Measurements from ENCODE around the gene KRT27. TPM values are rescaled to one million over a fixed set of nuclear protein-coding genes. Genes with fewer than 3 reads are reported as not detected.
"Not testable (repeated sequence)": the region's sequence is repeated elsewhere in the genome, so short reads cannot be mapped to it uniquely, and the experiment has no call there.

Gene KRT27
- total RNA-seq, 2 experiments from 2014 or later = not detected

GRCh38 chr17:40753804-40754203, 28.5 kb downstream of the KRT27 start:
- no peak overlapping the region for H3K4me3 Mint-ChIP-seq
- CTCF ChIA-PET = interaction anchor here (0.6 to 1.7 kb wide), 3 partner anchors 9 to 1053 kb away, joined by 3 to 4 read pairs (median 3); no protein-coding TSS in a partner anchor
- DNase-seq = no peak
- POLR2A ChIA-PET = interaction anchor here (0.6 to 1.1 kb wide), 2 partner anchors 15 to 129 kb away, joined by 3 read pairs; no protein-coding TSS in a partner anchor
- no peak for ATAC-seq
- H3K9me3 Mint-ChIP-seq (ENCODE audit: low read depth) = peaks cover 5% of the 10 kb centered on the region
- intact Hi-C loops (cut with DNase I, micrococcal nuclease) = no loop called here
- H3K4me1 Mint-ChIP-seq = no peaks in the 10 kb centered on the region
- peaks cover 26% of the 10 kb centered on the region for H3K27me3 Mint-ChIP-seq
- H3K36me3 Mint-ChIP-seq (ENCODE audit: low read depth) = no peaks in the 10 kb centered on the region
- H3K27ac Mint-ChIP-seq = no peak overlapping the region

DNA sequence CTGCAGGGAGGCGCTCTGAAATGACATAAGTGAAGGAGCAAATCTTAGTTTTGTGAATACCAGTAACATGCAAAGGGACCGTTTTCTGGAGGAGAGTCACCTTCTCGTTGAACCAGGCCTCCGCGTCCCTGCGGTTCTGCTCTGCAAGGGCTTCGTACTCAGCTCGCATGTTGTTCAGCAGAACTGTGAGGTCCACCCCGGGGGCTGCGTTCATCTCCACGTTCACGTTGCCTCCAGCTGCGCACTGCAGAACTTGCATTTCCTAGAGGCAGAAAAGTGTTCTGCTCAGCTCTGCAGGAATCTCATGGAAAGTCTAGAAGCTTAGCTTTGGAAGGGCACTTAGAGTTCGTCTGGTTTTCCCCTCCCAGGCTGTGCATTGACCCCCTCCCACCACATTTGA, 31.3 kb downstream of the KRT27 start:
- CTCF ChIA-PET = no interaction called here
- H3K27ac Mint-ChIP-seq = no peak overlapping the region
- intact Hi-C loops (cut with DNase I, micrococcal nuclease) = no loop called here
- peaks cover 3% of the 10 kb centered on the region for H3K9me3 Mint-ChIP-seq (ENCODE audit: low read depth)
- no peak overlapping the region for H3K4me3 Mint-ChIP-seq
- POLR2A ChIA-PET = interaction anchor here (0.6 kb wide), 1 partner anchor 68 kb away, joined by 3 read pairs; no protein-coding TSS in a partner anchor
- H3K36me3 Mint-ChIP-seq (ENCODE audit: low read depth) = no peaks in the 10 kb centered on the region
- DNase-seq = no peak
- no peaks in the 10 kb centered on the region for H3K4me1 Mint-ChIP-seq
- peaks cover 30% of the 10 kb centered on the region for H3K27me3 Mint-ChIP-seq
- no peak for ATAC-seq

GRCh38 chr17:40750391-40750790, 32.0 kb downstream of the KRT27 start:
- DNase-seq (no peak), ATAC-seq (no peak)
- no peak overlapping the region for H3K27ac Mint-ChIP-seq
- peaks cover 32% of the 10 kb centered on the region for H3K27me3 Mint-ChIP-seq
- H3K4me3 Mint-ChIP-seq = no peak overlapping the region
- intact Hi-C loops (cut with DNase I, micrococcal nuclease) = no loop called here
- H3K36me3 Mint-ChIP-seq (ENCODE audit: low read depth) = no peaks in the 10 kb centered on the region
- CTCF ChIA-PET = no interaction called here
- POLR2A ChIA-PET = no interaction called here
- H3K4me1 Mint-ChIP-seq = no peaks in the 10 kb centered on the region
- H3K9me3 Mint-ChIP-seq (ENCODE audit: low read depth) = peaks cover 3% of the 10 kb centered on the region

DNA sequence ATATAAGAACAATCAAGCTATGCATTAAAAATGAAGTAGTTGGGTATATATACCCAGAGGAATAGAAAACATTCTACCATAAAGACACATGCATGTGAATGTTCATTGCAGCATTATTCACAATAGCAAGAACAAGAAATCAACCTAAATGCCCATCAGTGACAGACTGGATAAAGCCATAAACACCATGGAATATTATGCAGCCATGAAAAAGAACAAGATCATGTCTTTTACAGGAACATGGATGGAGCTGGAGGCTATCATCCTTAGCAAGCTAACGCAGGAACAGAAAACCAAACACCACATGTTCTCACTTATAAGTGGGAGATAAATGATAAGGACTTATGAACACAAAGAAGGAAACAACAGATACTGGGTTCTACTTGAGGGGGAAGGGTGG, 33.7 kb downstream of the KRT27 start:
- H3K4me1 Mint-ChIP-seq; DNase-seq; intact Hi-C loops (cut with DNase I, micrococcal nuclease): not testable (repeated sequence)

DNA sequence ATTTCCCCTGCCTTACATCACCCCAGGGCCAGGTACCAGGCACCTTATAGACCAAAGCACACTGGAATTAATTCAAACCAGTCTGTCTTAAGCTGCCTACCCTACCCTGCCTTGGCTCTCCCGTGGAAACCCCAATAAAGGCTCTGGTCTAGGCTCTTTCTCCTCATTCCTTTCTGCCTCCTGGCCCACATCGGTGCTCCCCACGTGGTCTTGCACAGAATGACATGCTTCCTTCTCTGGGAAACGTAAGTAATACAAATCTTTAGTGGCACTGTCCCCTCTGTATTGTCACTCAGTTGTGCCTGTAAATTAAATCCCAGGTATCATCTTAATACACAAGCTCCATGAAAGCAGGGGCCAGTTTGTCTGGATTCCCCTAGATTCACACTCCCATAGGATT, 43.8 kb downstream of the KRT27 start:
- peaks cover 3% of the 10 kb centered on the region for H3K9me3 Mint-ChIP-seq (ENCODE audit: low read depth)
- H3K36me3 Mint-ChIP-seq (ENCODE audit: low read depth) = no peaks in the 10 kb centered on the region
- H3K4me1 Mint-ChIP-seq = no peaks in the 10 kb centered on the region
- DNase-seq = no peak
- no peak overlapping the region for H3K27ac Mint-ChIP-seq
- H3K27me3 Mint-ChIP-seq = peaks cover 12% of the 10 kb centered on the region
- H3K4me3 Mint-ChIP-seq = no peak overlapping the region
- ATAC-seq = no peak
- ChIA-PET CTCF (interaction anchor here (0.7 kb wide), 1 partner anchor 77 kb away, joined by 3 read pairs; no protein-coding TSS in a partner anchor), POLR2A (interaction anchor here (1.2 kb wide), 1 partner anchor 15 kb away, joined by 3 read pairs; no protein-coding TSS in a partner anchor)
- intact Hi-C loops (cut with DNase I, micrococcal nuclease) = no loop called here

More for the DNA sequence above, 33.7 kb downstream of the KRT27 start:
- POLR2A ChIA-PET; H3K36me3 Mint-ChIP-seq (ENCODE audit: low read depth); H3K27ac Mint-ChIP-seq; ATAC-seq; H3K9me3 Mint-ChIP-seq (ENCODE audit: low read depth); H3K4me3 Mint-ChIP-seq: not testable (repeated sequence)
- CTCF ChIA-PET = interaction anchor here (1.3 kb wide), 1 partner anchor 14 kb away, joined by 3 read pairs; no protein-coding TSS in a partner anchor
- peaks cover 35% of the 10 kb centered on the region for H3K27me3 Mint-ChIP-seq

- no peak for ATAC-seq
- peaks cover 12% of the 10 kb centered on the region for H3K27me3 Mint-ChIP-seq
- H3K9me3 Mint-ChIP-seq (ENCODE audit: low read depth) = no peaks in the 10 kb centered on the region
- H3K4me1 Mint-ChIP-seq = no peaks in the 10 kb centered on the region
- intact Hi-C loops (cut with DNase I, micrococcal nuclease) = no loop called here
- DNase-seq = no peak
- CTCF ChIA-PET = interaction anchor here (0.7 to 1.4 kb wide), 3 partner anchors 13 to 879 kb away, joined by 3 to 4 read pairs (median 3); no protein-coding TSS in a partner anchor
- no peak overlapping the region for H3K4me3 Mint-ChIP-seq
- POLR2A ChIA-PET = no interaction called here
- no peaks in the 10 kb centered on the region for H3K36me3 Mint-ChIP-seq (ENCODE audit: low read depth)
- H3K27ac Mint-ChIP-seq = no peak overlapping the region
Observed at GRCh38 chr17:40735016-40735415, 47.3 kb downstream of the KRT27 start.

DNA sequence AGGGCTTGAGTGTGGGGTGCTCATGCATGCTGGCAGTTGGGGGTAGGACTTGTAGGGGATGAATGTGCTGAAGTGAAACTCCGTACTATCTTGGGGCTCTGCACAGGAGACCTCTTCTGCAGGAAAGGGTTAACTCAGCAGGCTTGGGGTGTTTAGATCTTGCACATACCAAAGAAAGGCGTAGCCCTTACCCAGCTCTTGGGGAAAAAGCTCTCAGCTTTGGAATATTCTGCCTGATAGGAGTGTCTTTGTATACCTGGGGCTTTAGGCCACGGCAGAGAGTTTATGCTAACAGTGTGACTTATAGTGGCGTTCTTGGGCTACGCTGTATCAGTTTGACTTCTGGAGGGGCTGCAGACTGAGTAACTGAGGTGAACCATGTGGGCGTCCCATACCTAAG, 48.3 kb downstream of the KRT27 start:
- Mint-ChIP-seq H3K4me1 (no peaks in the 10 kb centered on the region), H3K27me3 (peaks cover 12% of the 10 kb centered on the region), H3K36me3 (ENCODE audit: low read depth) (no peaks in the 10 kb centered on the region), H3K4me3 (no peak overlapping the region), H3K27ac (no peak overlapping the region), H3K9me3 (ENCODE audit: low read depth) (no peaks in the 10 kb centered on the region)
- ChIA-PET POLR2A (no interaction called here), CTCF (interaction anchor here (1.0 kb wide), 1 partner anchor 20 kb away, joined by 3 read pairs; no protein-coding TSS in a partner anchor)
- ATAC-seq = no peak
- intact Hi-C loops (cut with DNase I, micrococcal nuclease) = no loop called here
- no peak for DNase-seq

DNA sequence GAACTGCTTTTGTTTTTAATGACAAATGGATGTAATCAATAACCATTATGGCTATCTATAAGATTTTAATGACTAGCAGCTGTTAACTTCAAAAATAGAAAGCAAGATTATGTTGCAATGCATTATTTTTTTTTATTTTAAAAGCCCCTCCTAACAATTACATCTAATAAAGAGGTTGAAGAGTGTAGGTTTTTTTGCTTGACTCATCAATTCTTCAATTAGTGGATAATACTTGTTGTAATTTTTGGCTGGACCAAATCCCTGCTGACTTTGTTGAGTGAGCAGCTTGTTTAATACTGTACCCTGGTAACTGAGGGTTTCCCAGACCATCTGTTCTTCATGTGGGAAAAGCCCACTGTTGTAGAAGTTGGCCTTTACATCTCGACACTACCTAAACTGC, 51.4 kb downstream of the KRT27 start:
- Mint-ChIP-seq H3K36me3 (ENCODE audit: low read depth) (no peaks in the 10 kb centered on the region), H3K9me3 (ENCODE audit: low read depth) (no peaks in the 10 kb centered on the region), H3K4me3 (no peak overlapping the region), H3K27me3 (peaks cover 10% of the 10 kb centered on the region), H3K4me1 (peaks cover 2% of the 10 kb centered on the region), H3K27ac (no peak overlapping the region)
- ChIA-PET POLR2A (no interaction called here), CTCF (interaction anchor here (0.6 to 1.3 kb wide), 4 partner anchors 10 to 871 kb away, joined by 3 to 6 read pairs (median 4); no protein-coding TSS in a partner anchor)
- intact Hi-C loops (cut with DNase I, micrococcal nuclease) = no loop called here
- no peak for DNase-seq
- no peak for ATAC-seq

GRCh38 chr17:40727447-40728231, 54.7 kb downstream of the KRT27 start:
- Mint-ChIP-seq H3K4me1 (peaks cover 2% of the 10 kb centered on the region), H3K4me3 (no peak overlapping the region), H3K36me3 (ENCODE audit: low read depth) (no peaks in the 10 kb centered on the region), H3K27ac (no peak overlapping the region), H3K27me3 (peaks cover 21% of the 10 kb centered on the region), H3K9me3 (ENCODE audit: low read depth) (no peaks in the 10 kb centered on the region)
- no peak for DNase-seq
- CTCF ChIA-PET = no interaction called here
- POLR2A ChIA-PET = no interaction called here
- no peak for ATAC-seq
- intact Hi-C loops (cut with DNase I, micrococcal nuclease) = loop anchor here (1.0 to 5.0 kb wide), 3 partner anchors 107 to 165 kb away; no protein-coding TSS in a partner anchor

GRCh38 chr17:40726919-40727318, 55.4 kb downstream of the KRT27 start:
- ATAC-seq (no peak), DNase-seq (no peak)
- H3K4me1 Mint-ChIP-seq = peaks cover 2% of the 10 kb centered on the region
- POLR2A ChIA-PET = no interaction called here
- peaks cover 19% of the 10 kb centered on the region for H3K27me3 Mint-ChIP-seq
- no peaks in the 10 kb centered on the region for H3K36me3 Mint-ChIP-seq (ENCODE audit: low read depth)
- no peak overlapping the region for H3K27ac Mint-ChIP-seq
- H3K9me3 Mint-ChIP-seq (ENCODE audit: low read depth) = no peaks in the 10 kb centered on the region
- no peak overlapping the region for H3K4me3 Mint-ChIP-seq
- intact Hi-C loops (cut with DNase I, micrococcal nuclease) = loop anchor here (1.0 to 5.0 kb wide), 3 partner anchors 106 to 165 kb away; no protein-coding TSS in a partner anchor
- CTCF ChIA-PET = no interaction called here

Data from activated CD4-positive, alpha-beta T cell treated with anti-CD3 and anti-CD28 coated beads for 36 hours (primary cell).